Uterus (tissue), 4 donors: ENCODE measurements around the gene ABCA2. TPM values are rescaled to one million over a fixed set of nuclear protein-coding genes. Genes with fewer than 3 reads are reported as not detected.

Experiments used
- DNase-seq, 2 donors: peaks; one replicate each; pipeline ENCODE4 v3.0.0-alpha.2; 2019 to 2020
- H3K27ac ChIP-seq, 2 donors: fragments of 200-600 bp; sonication (generic); 1 replicate in 1 of 2; 2 replicates in 1 of 2; pipeline ENCODE4 v1.5.1; 2016 to 2018
- H3K27me3 ChIP-seq, 2 donors: fragments of 200-600 bp; sonication (generic); one replicate each; pipeline ENCODE4 v1.5.1; 2018 to 2019; ENCODE audit warnings: control low read depth in 1 of 2
- H3K36me3 ChIP-seq, 2 donors: fragments of 200-600 bp; sonication (generic); one replicate each; pipeline ENCODE4 v1.5.1; 2019; ENCODE audit warnings: control low read depth in 1 of 2
- H3K4me1 ChIP-seq, 2 donors: fragments of 200-600 bp; sonication (generic); one replicate each; pipeline ENCODE4 v1.5.1; 2018 to 2019; ENCODE audit warnings: control low read depth in 1 of 2
- H3K4me3 ChIP-seq, 2 donors: fragments of 200-600 bp; sonication (generic); 1 replicate in 1 of 2; 2 replicates in 1 of 2; pipeline ENCODE4 v1.5.1; 2018 to 2019; ENCODE audit warnings: mild to moderate bottlenecking in 1 of 2
- H3K9me3 ChIP-seq, 2 donors: fragments of 200-600 bp; sonication (generic); one replicate each; pipeline ENCODE4 v1.5.1; 2019; ENCODE audit warnings: control low read depth in 1 of 2
- CTCF ChIP-seq, 4 experiments: fragments of 200-600 bp in 2 of 4; fragments of 450-650 bp in 2 of 4; sonication (generic) in 2 of 4; IDR thresholded peaks; one replicate each; pipeline ENCODE4 v1.5.1; 2016 to 2019; ENCODE audit warnings: antibody characterized with exemption in 4 of 4, mild to moderate bottlenecking in 2 of 4, moderate library complexity in 1 of 4
- POLR2A ChIP-seq, 2 donors: fragments of 450-650 bp; IDR thresholded peaks; one replicate each; pipeline ENCODE4 v1.6.1; 2016; ENCODE audit warnings: antibody characterized with exemption in 2 of 2, mild to moderate bottlenecking in 1 of 2, moderate library complexity in 1 of 2
- intact Hi-C: fragments of 100-400 bp; cut with DNase I; formaldehyde crosslinking; loops from one replicate; pipeline ENCODE4 v1.15.1; 2023; ENCODE audit warnings: low total_unique reads
- total RNA-seq, 4 donors: library from RNA; depleted of rRNA in 3 of 4; stranded (reverse); fragments of >200 nt in 3 of 4; gene quantifications; one replicate each; pipeline versions ENCODE4 v1.1.0 to v1.2.4, GENCODE V29; 2014 to 2023
- donor health status: DM: yes; HTN: yes; CAD: no.

ABCA2 gene
- total RNA-seq, 4 donors from 2014 or later = 24.8 to 36.9 (median 26.1) TPM

DNA sequence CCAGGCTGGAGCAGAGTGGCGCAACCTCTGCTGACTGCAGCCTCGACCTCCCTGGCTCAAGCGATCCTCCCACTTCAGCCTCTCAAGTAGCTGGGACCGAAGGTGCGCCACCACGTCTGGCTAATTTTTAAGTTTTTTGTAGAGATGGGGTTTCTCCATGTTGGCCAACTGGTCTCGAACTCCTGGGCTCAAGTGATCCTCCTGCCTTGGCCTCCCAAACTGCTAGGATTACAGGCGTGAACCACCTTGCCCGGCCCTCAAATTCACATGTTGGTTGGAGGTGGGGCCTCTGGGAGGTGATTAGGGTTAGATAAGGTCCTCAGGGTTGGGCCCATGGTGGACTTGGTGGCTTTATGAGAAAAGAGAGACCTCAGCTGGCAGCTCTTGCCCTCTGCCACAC lies 65.9 kb downstream of the ABCA2 start:
- H3K9me3 ChIP-seq = no peaks in the 10 kb centered on the region
- no peak for DNase-seq
- no peaks in the 10 kb centered on the region for H3K4me1 ChIP-seq
- H3K27ac ChIP-seq = no peak overlapping the region
- no peaks in the 10 kb centered on the region for H3K36me3 ChIP-seq
- intact Hi-C loops = no loop called here
- no peak overlapping the region for H3K4me3 ChIP-seq
- TF ChIP-seq POLR2A (IDR thresholded peaks at IDR 0.05) (no peak), CTCF (IDR thresholded peaks at IDR 0.05) (no peak)
- H3K27me3 ChIP-seq = no peaks in the 10 kb centered on the region

- Histone ChIP-seq H3K4me1 (no peaks in the 10 kb centered on the region), H3K9me3 (no peaks in the 10 kb centered on the region), H3K27ac (no peak overlapping the region), H3K4me3 (no peak overlapping the region), H3K27me3 (no peaks in the 10 kb centered on the region), H3K36me3 (no peaks in the 10 kb centered on the region)
- no peak for DNase-seq
- intact Hi-C loops = no loop called here
- TF ChIP-seq CTCF (IDR thresholded peaks at IDR 0.05) = no peak
- no peak for TF ChIP-seq POLR2A (IDR thresholded peaks at IDR 0.05)
Observed at GRCh38 chr9:136961279-136962065, 66.6 kb downstream of the ABCA2 start.

- H3K4me3 ChIP-seq = no peak overlapping the region
Observed at GRCh38 chr9:136960938-136961275, 67.1 kb downstream of the ABCA2 start.

DNA sequence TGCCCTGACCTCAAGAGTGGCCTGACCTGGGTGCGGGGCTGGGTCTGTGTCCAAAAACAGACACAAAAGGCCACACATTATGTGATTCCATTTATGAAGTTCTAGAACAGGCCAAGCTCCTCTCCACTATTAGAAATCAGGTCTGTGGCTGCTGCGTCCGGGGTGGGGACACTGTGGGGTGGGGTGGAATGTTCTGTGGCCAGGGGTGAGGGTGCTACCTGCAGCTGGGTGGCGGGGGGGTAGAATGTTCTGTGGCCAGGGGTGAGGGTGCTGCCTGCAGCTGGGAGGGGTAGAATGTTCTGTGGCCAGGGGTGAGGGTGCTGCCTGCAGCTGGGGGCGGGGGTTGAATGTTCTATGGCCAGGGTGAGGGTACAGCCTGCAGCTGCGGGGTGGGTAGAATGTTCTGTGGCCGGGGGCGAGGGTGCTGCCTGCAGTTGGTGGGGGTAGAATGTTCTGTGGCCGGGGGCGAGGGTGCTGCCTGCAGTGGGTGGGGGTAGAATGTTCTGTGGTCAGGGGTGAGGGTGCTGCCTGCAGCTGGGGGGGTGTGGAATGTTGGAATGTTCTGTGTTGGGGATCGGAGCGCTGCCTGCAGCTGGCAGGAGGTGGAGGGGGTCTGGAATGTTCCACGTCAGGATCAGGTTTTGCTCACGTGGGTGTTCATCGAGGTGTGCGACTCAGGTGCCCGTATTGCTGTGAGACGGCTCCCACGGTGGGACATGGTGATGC lies 67.7 kb downstream of the ABCA2 start:
- TF ChIP-seq CTCF (IDR thresholded peaks at IDR 0.05) (no peak), POLR2A (IDR thresholded peaks at IDR 0.05) (no peak)
- H3K27ac ChIP-seq = no peak overlapping the region
- intact Hi-C loops = no loop called here
- H3K9me3 ChIP-seq = no peaks in the 10 kb centered on the region
- H3K4me3 ChIP-seq = no peak overlapping the region
- no peaks in the 10 kb centered on the region for H3K27me3 ChIP-seq
- H3K4me1 ChIP-seq = no peaks in the 10 kb centered on the region
- H3K36me3 ChIP-seq = no peaks in the 10 kb centered on the region
- DNase-seq = no peak

More at GRCh38 chr9:136960938-136961275, 67.1 kb downstream of the ABCA2 start:
- Histone ChIP-seq H3K27ac (no peak overlapping the region), H3K4me1 (no peaks in the 10 kb centered on the region), H3K27me3 (no peaks in the 10 kb centered on the region), H3K9me3 (no peaks in the 10 kb centered on the region), H3K36me3 (no peaks in the 10 kb centered on the region)
- TF ChIP-seq POLR2A (IDR thresholded peaks at IDR 0.05) (no peak), CTCF (IDR thresholded peaks at IDR 0.05) (no peak)
- DNase-seq = no peak
- intact Hi-C loops = no loop called here
